GM12873 (cell line): ENCODE measurements around the gene ZNF175.

Experiments used
- CTCF ChIP-seq: IDR thresholded peaks from 2 replicates; pipeline ENCODE4 v1.5.1; 2012; ENCODE audit warnings: low read depth, mild to moderate bottlenecking, moderate library complexity, low read length, control low read depth; ENCODE audit not compliant: insufficient read depth; ENCODE audit errors: missing control alignments

Gene ZNF175

GRCh38 chr19:51600940-51601580, 30.0 kb downstream of the ZNF175 start:
- no peak for TF ChIP-seq CTCF

- TF ChIP-seq CTCF, result peak; percentile 36
Observed at GRCh38 chr19:51602189-51602854, 31.2 kb downstream of the ZNF175 start.

GRCh38 chr19:51607077-51607476, 36.0 kb downstream of the ZNF175 start:
- TF ChIP-seq CTCF, result no peak

GRCh38 chr19:51607920-51608562, 37.0 kb downstream of the ZNF175 start:
- peak; percentile 79 for TF ChIP-seq CTCF

- no peak for TF ChIP-seq CTCF
Observed at GRCh38 chr19:51610576-51610975, 39.5 kb downstream of the ZNF175 start.

GRCh38 chr19:51614789-51615188, 43.7 kb downstream of the ZNF175 start:
- TF ChIP-seq CTCF, result no peak

- no peak for TF ChIP-seq CTCF
Observed at GRCh38 chr19:51615991-51616390, 44.9 kb downstream of the ZNF175 start.
